WTC11 (cell line): ENCODE measurements around the gene LYRM1. TPM values are rescaled to one million over a fixed set of nuclear protein-coding genes. Genes with fewer than 3 reads are reported as not detected.
A peak's percentile ranks its signal among the peaks of the same experiment; 100 is the strongest.

ENCODE experiments used
- ATAC-seq: fragments of 200-7000 bp; cut with Tn5 transposase; 2 replicates; pipeline ENCODE4 v1.10.0; 2021; ENCODE audit warnings: mild to moderate bottlenecking, moderate library complexity
- CTCF ChIA-PET: fragments of 300-600 bp; sonication (Branson Sonifier 250); formaldehyde crosslinking; loops from one replicate; lab custom pipeline; 2021; ENCODE audit warnings: antibody characterized with exemption; lab: Charles Lee
- POLR2A ChIA-PET: fragments of 350-600 bp; sonication (Branson Sonifier 250); formaldehyde crosslinking; loops from one replicate; lab custom pipeline; 2021; ENCODE audit warnings: antibody characterized with exemption; lab: Charles Lee
- DNase-seq: peaks from one replicate; pipeline ENCODE4 v3.0.0; 2021; ENCODE audit warnings: low spot score
- H3K27ac Mint-ChIP-seq: 2 replicates; pipeline ENCODE4 v1.8.0; 2021; ENCODE audit warnings: mixed read lengths
- H3K27me3 Mint-ChIP-seq: 2 replicates; pipeline ENCODE4 v1.8.0; 2021; ENCODE audit warnings: low read depth, mild to moderate bottlenecking, moderate library complexity, mixed read lengths
- H3K36me3 Mint-ChIP-seq: 2 replicates; pipeline ENCODE4 v1.8.0; 2021; ENCODE audit warnings: mixed read lengths
- H3K4me1 Mint-ChIP-seq: 2 replicates; pipeline ENCODE4 v1.8.0; 2022; ENCODE audit warnings: mixed read lengths
- H3K4me3 Mint-ChIP-seq: 2 replicates; pipeline ENCODE4 v1.8.0; 2021; ENCODE audit warnings: mild to moderate bottlenecking, moderate library complexity, mixed read lengths
- H3K9me3 Mint-ChIP-seq: 2 replicates; pipeline ENCODE4 v1.8.0; 2021; ENCODE audit warnings: mixed read lengths
- AFF4 ChIP-seq: sonication (generic); formaldehyde crosslinking; IDR thresholded peaks from 2 replicates; pipeline ENCODE4 v1.8.1; 2023; ENCODE audit warnings: mild to moderate bottlenecking, missing genetic modification reagents, borderline replicate concordance
- ATF3 ChIP-seq: sonication (generic); formaldehyde crosslinking; conservative IDR thresholded peaks from 2 replicates; pipeline ENCODE4 v1.8.1; 2022; ENCODE audit warnings: mild to moderate bottlenecking, missing genetic modification reagents
- E2F4 ChIP-seq: sonication (generic); formaldehyde crosslinking; IDR thresholded peaks from 2 replicates; pipeline ENCODE4 v1.8.1; 2022; ENCODE audit warnings: low read depth, mild to moderate bottlenecking, moderate library complexity, missing genetic modification reagents, borderline replicate concordance
- FOXJ3 ChIP-seq: sonication (generic); formaldehyde crosslinking; IDR thresholded peaks from 2 replicates; pipeline ENCODE4 v1.9.0; 2021; ENCODE audit warnings: missing genetic modification reagents, mild to moderate bottlenecking, borderline replicate concordance
- HMGA2 ChIP-seq: fragments of 250-450 bp; sonication (Bioruptor Pico); IDR thresholded peaks from 2 replicates; pipeline ENCODE4 v1.4.0; 2021; ENCODE audit warnings: mild to moderate bottlenecking, moderate library complexity
- MXD4 ChIP-seq: fragments of 250-450 bp; sonication (Bioruptor Pico); IDR thresholded peaks from 2 replicates; pipeline ENCODE4 v1.8.0; 2021; ENCODE audit warnings: mild to moderate bottlenecking, moderate library complexity, borderline replicate concordance
- NFATC4 ChIP-seq: fragments of 250-450 bp; sonication (Bioruptor Pico); IDR thresholded peaks from 2 replicates; pipeline ENCODE4 v1.9.0; 2021; ENCODE audit warnings: mild to moderate bottlenecking
- RORB ChIP-seq: fragments of 250-450 bp; sonication (Bioruptor Pico); IDR thresholded peaks from 2 replicates; pipeline ENCODE4 v1.9.0; 2021; ENCODE audit warnings: mild to moderate bottlenecking
- SMAD4 ChIP-seq: sonication (generic); formaldehyde crosslinking; IDR thresholded peaks from 2 replicates; pipeline ENCODE4 v1.8.0; 2022; ENCODE audit warnings: mild to moderate bottlenecking, missing genetic modification reagents
- TEAD4 ChIP-seq: sonication (generic); formaldehyde crosslinking; IDR thresholded peaks from 2 replicates; pipeline ENCODE4 v1.8.0; 2022; ENCODE audit warnings: mild to moderate bottlenecking, missing genetic modification reagents
- TP53 ChIP-seq: sonication (generic); formaldehyde crosslinking; IDR thresholded peaks from 2 replicates; pipeline ENCODE4 v1.8.1; 2023; ENCODE audit warnings: mild to moderate bottlenecking, missing genetic modification reagents
- ZBTB21 ChIP-seq: sonication (generic); formaldehyde crosslinking; IDR thresholded peaks from 2 replicates; pipeline ENCODE4 v1.8.1; 2023; ENCODE audit warnings: mild to moderate bottlenecking, missing genetic modification reagents, borderline replicate concordance
- ZNF138 ChIP-seq: sonication (generic); formaldehyde crosslinking; conservative IDR thresholded peaks from 2 replicates; pipeline ENCODE4 v1.8.1; 2022; ENCODE audit warnings: mild to moderate bottlenecking, moderate library complexity, missing genetic modification reagents
- ZNF281 ChIP-seq: sonication (generic); formaldehyde crosslinking; IDR thresholded peaks from 2 replicates; pipeline ENCODE4 v1.8.0; 2023; ENCODE audit warnings: mild to moderate bottlenecking, missing genetic modification reagents
- ZNF423 ChIP-seq: fragments of 250-450 bp; sonication (Bioruptor Pico); IDR thresholded peaks from 2 replicates; pipeline ENCODE4 v2.1.2; 2022; ENCODE audit warnings: mild to moderate bottlenecking, moderate library complexity
- ZNF532 ChIP-seq: fragments of 250-450 bp; sonication (Bioruptor Pico); IDR thresholded peaks from 2 replicates; pipeline ENCODE4 v1.9.0; 2021; ENCODE audit warnings: mild to moderate bottlenecking, borderline replicate concordance
- ZNF671 ChIP-seq: fragments of 250-450 bp; sonication (Bioruptor Pico); IDR thresholded peaks from 2 replicates; pipeline ENCODE4 v1.8.0; 2021; ENCODE audit warnings: mild to moderate bottlenecking
- total RNA-seq: library from RNA; stranded (reverse); gene quantifications from 3 replicates; pipeline ENCODE4 v1.2.3, GENCODE V29; 2021

The LYRM1 gene
- total RNA-seq, 1 experiment from 2014 or later, result 11.4 TPM

GRCh38 chr16:20881503-20881878, 19.1 kb upstream of the LYRM1 start (continued):
- no peak for TF ChIP-seq ZNF532 (CRISPR knock-in tag)
- no peak for TF ChIP-seq SMAD4 (CRISPR knock-in tag)
- TF ChIP-seq TEAD4 (CRISPR knock-in tag), result no peak

GRCh38 chr16:20883554-20884239, 16.9 kb upstream of the LYRM1 start:
- ChIA-PET CTCF (no interaction called here), POLR2A (interaction anchor here (0.6 kb wide), 1 partner anchor 31 kb away, joined by 3 read pairs; no protein-coding TSS in a partner anchor)
- H3K9me3 Mint-ChIP-seq, result no peaks in the 10 kb centered on the region
- no peak for ATAC-seq
- H3K27ac Mint-ChIP-seq, result no peak overlapping the region; the same call in 1 of the 2 replicates
- no peak for DNase-seq
- H3K4me1 Mint-ChIP-seq, result peaks cover 26% of the 10 kb centered on the region
- no peak for TF ChIP-seq RORB (CRISPR knock-in tag)
- no peak for TF ChIP-seq TP53 (CRISPR knock-in tag)
- no peak for TF ChIP-seq ZNF423 (CRISPR knock-in tag)
- TF ChIP-seq FOXJ3 (CRISPR knock-in tag), result no peak
- TF ChIP-seq NFATC4 (CRISPR knock-in tag), result no peak
- TF ChIP-seq E2F4 (CRISPR knock-in tag), result no peak
- no peak for TF ChIP-seq ZNF281 (CRISPR knock-in tag)
- TF ChIP-seq ZBTB21 (CRISPR knock-in tag), result no peak
- no peak for TF ChIP-seq ATF3
- TF ChIP-seq HMGA2 (CRISPR knock-in tag), result no peak
- TF ChIP-seq MXD4 (CRISPR knock-in tag), result no peak
- no peak for TF ChIP-seq ZNF671
- no peak overlapping the region for H3K4me3 Mint-ChIP-seq
- H3K36me3 Mint-ChIP-seq, result peaks cover 10% of the 10 kb centered on the region; the same call in 1 of the 2 replicates
- H3K27me3 Mint-ChIP-seq, result no peaks in the 10 kb centered on the region

- peaks cover 10% of the 10 kb centered on the region; the same call in 1 of the 2 replicates for H3K36me3 Mint-ChIP-seq
- no peak for TF ChIP-seq AFF4 (CRISPR knock-in tag)
- no peak for TF ChIP-seq ZNF138
- no peak for TF ChIP-seq E2F4 (CRISPR knock-in tag)
- peak overlapping the region; percentile 24; the same call in 1 of the 2 replicates for H3K27ac Mint-ChIP-seq
- no peaks in the 10 kb centered on the region for H3K27me3 Mint-ChIP-seq
- H3K4me1 Mint-ChIP-seq, result peaks cover 23% of the 10 kb centered on the region
- CTCF ChIA-PET, result no interaction called here
- POLR2A ChIA-PET, result no interaction called here
- DNase-seq (no peak), ATAC-seq (no peak)
- H3K9me3 Mint-ChIP-seq, result no peaks in the 10 kb centered on the region
- H3K4me3 Mint-ChIP-seq, result no peak overlapping the region
Observed at GRCh38 chr16:20884240-20884556, 16.4 kb upstream of the LYRM1 start.
